ENCODE data around the gene PAQR4.

PAQR4 gene

DNA sequence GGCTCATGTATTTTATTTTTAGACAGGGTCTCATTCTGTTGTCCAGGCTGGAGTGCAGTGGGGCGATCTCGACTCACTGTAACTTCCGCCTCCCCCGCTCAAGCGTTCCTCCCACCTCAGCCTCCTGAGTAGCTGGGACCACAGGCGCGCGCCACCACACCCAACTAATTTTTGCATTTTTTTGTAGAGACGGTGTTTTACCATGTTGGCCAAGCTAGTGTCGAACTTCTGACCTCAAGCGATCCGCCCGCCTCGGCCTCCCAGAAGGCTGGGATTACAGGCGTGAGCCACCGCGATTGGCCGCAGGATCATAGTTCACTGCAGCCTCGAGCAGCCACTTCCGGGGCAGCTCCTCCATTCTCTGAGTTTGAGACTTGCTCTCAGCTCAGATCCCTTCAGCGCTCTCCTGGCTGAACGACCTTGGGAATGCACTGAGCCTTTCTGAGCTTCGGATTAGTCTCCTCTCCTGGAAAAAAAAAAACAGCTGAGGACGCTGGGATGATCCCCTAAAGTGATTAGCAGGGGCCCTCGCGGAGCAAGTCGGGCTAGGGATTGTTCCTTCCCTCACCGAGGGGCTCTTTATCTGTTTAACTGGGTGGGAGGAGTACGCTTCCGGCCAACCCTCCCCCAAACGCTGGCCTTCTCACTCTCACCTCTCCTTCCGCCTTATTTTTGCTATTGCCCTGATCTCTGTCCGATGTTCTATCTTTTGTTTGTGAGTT, 12.2 kb downstream of the PAQR4 start:
- DNase-seq = peak; percentile 77

DNA sequence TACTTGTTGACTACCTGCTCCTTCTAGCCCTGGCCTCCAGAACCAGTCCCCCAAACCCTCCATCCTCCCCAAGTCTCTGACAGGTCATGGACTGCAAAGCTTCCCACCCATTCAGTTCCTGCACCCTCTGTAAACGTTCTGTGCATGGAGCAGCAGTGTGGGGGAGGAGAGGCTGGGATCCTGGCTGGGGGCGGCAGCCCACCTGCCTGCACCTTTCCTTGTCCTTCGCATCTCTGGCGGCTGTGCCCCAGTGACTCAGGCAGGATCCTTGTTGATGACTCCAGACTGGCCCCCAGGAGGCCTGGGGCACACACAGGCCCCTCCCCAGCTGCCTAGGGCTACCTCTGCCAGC, 12.7 kb downstream of the PAQR4 start:
- no peak for DNase-seq

DNA sequence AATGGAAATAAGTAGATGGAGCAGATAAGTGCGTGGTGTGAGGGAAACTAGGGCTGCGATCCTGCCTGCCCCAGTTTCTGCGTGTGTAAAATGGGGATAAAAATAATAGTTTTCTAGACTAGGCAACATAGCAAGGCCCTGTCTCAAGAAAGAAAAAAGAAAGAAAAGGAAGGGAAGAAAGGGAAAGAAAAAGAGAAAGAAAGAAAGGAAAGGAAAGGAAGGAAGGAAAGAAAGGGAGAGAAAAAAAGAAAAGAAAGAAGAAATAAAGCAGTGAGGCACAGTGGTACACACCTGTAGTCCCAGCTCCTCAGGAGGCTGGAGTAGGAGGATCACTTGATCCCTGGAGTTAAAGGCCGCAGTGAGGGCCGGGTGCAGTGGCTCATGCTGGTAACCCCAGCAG, 13.3 kb downstream of the PAQR4 start:
- no peak for DNase-seq

GRCh38 chr16:2983706-2984136, 14.6 kb downstream of the PAQR4 start:
- DNase-seq = peak; percentile 95

GRCh38 chr16:2985462-2985861, 16.3 kb downstream of the PAQR4 start:
- DNase-seq = no peak

- no peak for DNase-seq
These were observed 16.8 kb downstream of the PAQR4 start for GRCh38 chr16:2985893-2986355.

GRCh38 chr16:2986623-2987188, 17.6 kb downstream of the PAQR4 start:
- DNase-seq = no peak

GRCh38 chr16:2987286-2987685, 18.1 kb downstream of the PAQR4 start:
- DNase-seq = no peak

GRCh38 chr16:2987833-2988232, 18.7 kb downstream of the PAQR4 start:
- no peak for DNase-seq

DNA sequence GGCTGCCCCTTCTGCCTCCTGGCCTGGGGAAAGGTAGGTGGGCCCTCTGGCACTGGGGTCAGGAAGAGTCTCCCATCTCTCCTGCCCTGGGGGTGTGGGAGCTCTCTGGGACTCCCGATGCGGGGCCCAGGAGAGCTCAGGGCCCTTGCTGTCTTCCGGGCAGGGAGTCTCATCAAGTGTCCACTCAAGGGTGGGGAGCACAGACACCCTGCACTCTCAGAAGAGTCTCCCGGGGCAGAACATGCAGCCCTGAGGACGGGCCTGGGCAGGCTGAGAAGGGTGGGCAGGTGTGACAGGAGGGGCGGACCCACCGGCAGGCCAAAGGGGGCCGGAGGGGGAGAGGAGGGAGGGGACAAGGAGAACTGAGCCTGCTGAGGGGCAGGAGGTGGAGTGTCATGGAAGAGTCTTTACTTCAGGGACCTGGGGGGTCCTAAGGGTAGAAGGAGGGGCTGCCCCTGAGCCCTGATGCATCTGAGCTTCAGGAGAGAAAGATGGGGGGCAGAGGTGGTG, 19.5 kb downstream of the PAQR4 start:
- no peak for DNase-seq

GRCh38 chr16:2990891-2991290, 21.7 kb downstream of the PAQR4 start:
- DNase-seq = no peak

- no peak for DNase-seq
These were observed 22.6 kb downstream of the PAQR4 start for GRCh38 chr16:2991566-2992261.

GRCh38 chr16:2992383-2993081, 23.4 kb downstream of the PAQR4 start:
- no peak for DNase-seq

- DNase-seq = no peak
These were observed 27.1 kb downstream of the PAQR4 start for GRCh38 chr16:2996298-2996697.

DNA sequence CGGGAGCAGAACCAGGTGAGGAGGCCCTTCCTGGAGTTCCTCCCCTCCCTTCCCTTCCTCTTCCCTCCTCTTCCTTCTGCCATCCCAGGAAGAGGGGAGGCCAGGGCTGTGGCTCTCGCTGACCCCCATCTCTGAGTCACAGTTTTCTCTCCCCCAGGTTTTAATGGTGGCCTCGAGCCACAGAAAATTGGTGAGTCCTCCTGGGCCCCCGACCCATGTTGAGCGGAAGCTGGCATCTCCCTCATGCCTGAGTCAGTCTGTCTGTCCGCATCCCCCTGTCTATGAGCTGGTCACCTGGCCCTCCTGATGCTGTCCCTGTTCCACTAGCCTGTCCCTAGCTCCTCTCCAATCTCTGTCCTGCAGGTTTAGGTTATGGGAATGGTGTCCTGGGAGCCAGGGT, 30.8 kb downstream of the PAQR4 start:
- no peak for DNase-seq

- no peak for DNase-seq
These were observed 31.4 kb downstream of the PAQR4 start for GRCh38 chr16:3000540-3000939.

DNA sequence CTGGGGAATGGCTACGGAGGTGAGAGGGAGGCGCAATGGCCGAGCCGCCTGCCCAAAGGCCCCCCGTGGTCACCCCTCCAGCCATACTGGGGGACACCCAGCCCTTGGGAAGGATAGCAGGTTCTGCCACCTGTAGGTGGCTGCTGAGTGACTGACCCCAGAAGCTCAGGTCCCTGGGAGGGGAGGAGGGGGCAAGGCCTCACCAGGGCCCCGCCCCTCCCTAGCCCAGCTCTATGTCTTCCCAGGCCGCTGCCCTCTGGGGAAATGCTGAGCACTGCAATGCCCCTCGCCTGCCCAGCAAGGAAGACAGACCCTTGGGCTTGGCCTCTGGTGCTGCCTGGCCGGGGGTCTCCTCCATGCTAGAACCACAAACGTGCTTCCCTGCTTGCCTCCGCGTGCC, 32.2 kb downstream of the PAQR4 start:
- DNase-seq = no peak

DNA sequence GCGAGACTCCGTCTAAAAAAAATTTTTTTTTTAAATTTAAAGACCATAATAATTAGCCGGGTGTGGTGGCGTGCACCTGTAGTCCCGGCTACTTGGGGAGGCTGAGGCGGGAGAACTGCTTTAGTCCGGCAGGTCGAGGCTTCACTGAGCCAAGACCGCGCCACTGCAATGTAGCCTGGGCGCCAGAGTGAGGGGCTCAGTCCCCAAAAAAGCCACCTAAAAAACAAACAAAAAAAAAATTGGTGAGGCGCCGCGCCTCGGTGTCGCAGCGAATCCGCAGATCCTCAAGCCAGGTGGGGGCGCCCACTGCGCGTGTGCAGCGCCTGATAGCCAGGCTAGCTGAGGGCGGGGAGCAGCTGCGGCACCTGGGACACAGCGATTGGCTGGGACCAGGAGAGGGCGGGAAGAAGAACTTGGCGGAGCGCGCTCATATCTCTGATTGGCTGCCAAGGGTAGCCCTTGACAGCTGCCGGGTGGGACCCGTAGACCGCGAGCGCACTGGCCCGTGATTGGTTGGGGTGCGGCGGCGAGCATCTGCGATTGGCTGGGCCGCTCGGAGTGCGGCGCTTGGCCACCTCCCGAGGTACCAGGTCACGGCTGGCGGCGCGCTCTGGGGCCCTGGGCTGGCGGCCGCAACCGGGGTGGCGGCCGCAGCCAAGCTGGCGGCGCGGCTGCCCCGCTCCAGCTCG, 34.6 kb downstream of the PAQR4 start:
- DNase-seq = peak; percentile 100

GRCh38 chr16:3004319-3004718, 35.2 kb downstream of the PAQR4 start:
- DNase-seq = no peak

GRCh38 chr16:3004781-3005284, 35.7 kb downstream of the PAQR4 start:
- DNase-seq = no peak

- DNase-seq = no peak
These were observed 38.2 kb downstream of the PAQR4 start for GRCh38 chr16:3007059-3007956.

Data from islet precursor cell (in vitro differentiated cells).